Astrocyte of the cerebellum (primary cell): ENCODE data around the gene HSPA4L.

Experiments
- DNase-seq: peaks from one replicate; pipeline ENCODE4 v3.0.0-alpha.2; 2011; ENCODE audit warnings: low read depth
- H3K4me3 ChIP-seq: 2 replicates; pipeline ENCODE4 v1.5.1; 2011; ENCODE audit warnings: mild to moderate bottlenecking, low read depth, low read length, moderate library complexity
- in situ Hi-C: cut with HindIII; loops from 2 replicates; pipeline ENCODE4 v1.10.0; 2017; ENCODE audit warnings: low sequenced_read_pairs
- TF ChIP-seq, protein P1 (sequence below): IDR thresholded peaks from 2 replicates; pipeline ENCODE4 v1.5.1; 2012; ENCODE audit warnings: low read length, low read depth, moderate library complexity, mild to moderate bottlenecking; ENCODE audit errors: missing control alignments

The HSPA4L gene

DNA sequence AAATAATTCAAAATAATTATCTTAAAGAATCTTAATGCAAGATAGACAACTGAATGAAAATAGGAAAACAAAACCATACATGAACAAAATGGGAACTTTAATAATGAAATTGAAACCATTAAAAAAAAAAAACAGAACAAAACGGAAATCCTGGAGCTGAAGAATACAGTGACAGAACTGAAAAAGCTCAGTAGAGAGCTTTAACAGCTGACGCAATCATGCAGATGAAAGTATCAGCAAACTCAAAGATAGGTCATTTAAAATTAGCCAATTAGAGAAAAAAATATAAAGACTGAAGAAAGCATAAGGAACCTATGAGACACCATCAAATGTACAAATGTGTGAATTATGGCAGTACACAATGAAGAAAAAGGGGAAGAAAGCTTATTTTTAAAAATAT is 33.2 kb upstream of the HSPA4L start:
- no peak overlapping the region for H3K4me3 ChIP-seq
- in situ Hi-C loops = no loop called here
- TF ChIP-seq, protein P1, sequence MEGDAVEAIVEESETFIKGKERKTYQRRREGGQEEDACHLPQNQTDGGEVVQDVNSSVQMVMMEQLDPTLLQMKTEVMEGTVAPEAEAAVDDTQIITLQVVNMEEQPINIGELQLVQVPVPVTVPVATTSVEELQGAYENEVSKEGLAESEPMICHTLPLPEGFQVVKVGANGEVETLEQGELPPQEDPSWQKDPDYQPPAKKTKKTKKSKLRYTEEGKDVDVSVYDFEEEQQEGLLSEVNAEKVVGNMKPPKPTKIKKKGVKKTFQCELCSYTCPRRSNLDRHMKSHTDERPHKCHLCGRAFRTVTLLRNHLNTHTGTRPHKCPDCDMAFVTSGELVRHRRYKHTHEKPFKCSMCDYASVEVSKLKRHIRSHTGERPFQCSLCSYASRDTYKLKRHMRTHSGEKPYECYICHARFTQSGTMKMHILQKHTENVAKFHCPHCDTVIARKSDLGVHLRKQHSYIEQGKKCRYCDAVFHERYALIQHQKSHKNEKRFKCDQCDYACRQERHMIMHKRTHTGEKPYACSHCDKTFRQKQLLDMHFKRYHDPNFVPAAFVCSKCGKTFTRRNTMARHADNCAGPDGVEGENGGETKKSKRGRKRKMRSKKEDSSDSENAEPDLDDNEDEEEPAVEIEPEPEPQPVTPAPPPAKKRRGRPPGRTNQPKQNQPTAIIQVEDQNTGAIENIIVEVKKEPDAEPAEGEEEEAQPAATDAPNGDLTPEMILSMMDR = no peak
- DNase-seq = no peak

DNA sequence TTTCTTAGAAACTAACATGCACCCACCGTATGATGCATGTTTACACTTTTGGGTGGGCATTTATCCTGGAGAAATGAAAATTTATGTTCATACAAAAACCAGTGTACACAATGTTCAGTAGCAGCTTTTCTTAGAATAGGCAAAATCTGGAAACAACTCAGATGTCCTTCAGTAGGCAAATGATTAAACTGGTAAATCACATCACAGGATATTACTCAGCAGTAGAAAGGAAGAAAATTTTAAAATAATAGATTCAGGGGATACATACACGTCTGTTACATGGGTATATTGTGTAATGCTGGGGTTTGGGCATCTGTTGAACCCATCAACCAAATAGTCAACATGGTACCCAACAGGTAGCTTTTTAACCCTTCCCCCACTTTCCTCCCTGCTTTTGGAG is 25.2 kb upstream of the HSPA4L start:
- DNase-seq = no peak
- no peak overlapping the region for H3K4me3 ChIP-seq
- TF ChIP-seq, protein P1 = no peak
- in situ Hi-C loops = no loop called here

DNA sequence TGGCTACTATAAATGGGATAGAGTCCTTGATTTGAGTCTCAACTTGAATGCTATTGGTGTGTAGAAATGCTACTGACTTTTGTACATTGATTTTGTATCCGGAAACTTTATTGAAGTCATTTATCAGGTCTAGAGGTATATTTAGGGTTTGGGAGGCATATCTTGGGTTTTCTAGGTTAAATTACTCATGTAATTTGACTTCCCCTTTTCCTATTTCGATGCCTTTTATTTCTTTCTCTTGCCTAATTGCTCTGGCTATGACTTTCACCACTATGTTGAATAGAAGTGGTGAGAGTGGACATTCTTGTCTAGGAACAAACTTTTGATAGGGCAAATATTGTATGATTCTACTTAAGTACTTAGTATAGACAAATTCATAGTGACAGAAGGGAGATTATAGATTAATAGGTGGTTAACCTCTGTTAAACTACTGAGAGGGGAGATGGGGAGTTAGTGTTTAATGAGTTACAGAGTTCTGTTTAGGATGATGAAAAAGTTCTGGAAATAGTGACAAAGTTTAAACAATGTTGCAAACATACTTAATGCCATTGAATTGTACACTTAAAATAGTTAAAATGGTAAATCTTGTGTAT is 22.8 kb upstream of the HSPA4L start:
- TF ChIP-seq, protein P1 = no peak
- H3K4me3 ChIP-seq = no peak overlapping the region
- in situ Hi-C loops = no loop called here
- no peak for DNase-seq

DNA sequence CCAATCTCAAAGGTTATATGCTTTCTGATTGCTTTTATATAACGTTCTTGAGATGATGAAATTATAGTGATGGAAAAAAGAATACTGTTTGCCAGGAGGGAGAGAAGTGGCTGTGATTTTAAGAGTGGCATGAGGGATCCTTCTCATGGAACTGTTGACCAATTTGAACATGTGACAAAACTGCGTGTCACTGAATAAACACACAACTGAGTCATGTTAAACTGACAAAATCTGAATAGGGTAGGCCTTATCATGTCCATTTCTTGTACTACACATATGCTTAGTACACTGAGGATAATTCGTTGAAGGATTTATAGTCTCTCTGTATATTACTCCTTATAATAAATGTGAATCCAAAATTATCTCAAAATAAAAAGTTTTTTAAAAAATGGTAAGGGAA is 22.2 kb upstream of the HSPA4L start:
- no peak for DNase-seq
- in situ Hi-C loops = no loop called here
- no peak overlapping the region for H3K4me3 ChIP-seq
- TF ChIP-seq, protein P1 = no peak

DNA sequence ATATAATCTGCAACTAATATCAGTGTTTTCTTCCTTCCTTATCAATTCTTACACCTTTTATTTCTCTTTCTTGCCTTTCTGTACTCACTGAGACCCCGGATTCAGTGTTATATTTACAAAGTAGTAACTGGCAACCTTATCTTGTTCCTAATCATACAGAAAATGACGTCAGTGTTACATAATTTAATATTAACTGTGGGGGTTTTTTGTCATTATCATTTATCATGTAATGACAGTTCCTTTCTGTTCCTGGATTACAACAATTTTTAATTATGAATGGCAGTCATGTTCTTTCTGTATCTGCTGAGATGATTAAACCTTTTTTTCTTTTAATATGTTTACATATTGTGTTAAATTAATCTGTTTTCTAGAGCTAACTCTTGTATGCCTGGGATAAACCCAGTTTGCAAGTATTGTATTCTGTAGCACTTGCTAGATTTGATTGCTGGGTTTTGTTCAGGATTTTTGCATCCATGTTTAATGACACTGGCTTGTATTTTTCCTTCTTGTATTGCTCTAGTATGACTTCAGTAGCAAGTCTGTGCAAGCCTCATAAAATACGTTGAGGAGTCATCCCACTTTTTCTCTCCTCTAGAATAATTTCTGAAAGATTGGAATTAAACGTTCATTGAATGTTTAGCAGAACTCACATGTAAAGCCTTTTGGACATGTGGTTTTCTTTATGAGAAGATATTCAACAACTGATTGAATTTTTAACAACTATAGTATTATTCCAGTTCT is 10.4 kb upstream of the HSPA4L start:
- DNase-seq = no peak
- TF ChIP-seq, protein P1 = no peak
- no peak overlapping the region for H3K4me3 ChIP-seq
- in situ Hi-C loops = no loop called here

DNA sequence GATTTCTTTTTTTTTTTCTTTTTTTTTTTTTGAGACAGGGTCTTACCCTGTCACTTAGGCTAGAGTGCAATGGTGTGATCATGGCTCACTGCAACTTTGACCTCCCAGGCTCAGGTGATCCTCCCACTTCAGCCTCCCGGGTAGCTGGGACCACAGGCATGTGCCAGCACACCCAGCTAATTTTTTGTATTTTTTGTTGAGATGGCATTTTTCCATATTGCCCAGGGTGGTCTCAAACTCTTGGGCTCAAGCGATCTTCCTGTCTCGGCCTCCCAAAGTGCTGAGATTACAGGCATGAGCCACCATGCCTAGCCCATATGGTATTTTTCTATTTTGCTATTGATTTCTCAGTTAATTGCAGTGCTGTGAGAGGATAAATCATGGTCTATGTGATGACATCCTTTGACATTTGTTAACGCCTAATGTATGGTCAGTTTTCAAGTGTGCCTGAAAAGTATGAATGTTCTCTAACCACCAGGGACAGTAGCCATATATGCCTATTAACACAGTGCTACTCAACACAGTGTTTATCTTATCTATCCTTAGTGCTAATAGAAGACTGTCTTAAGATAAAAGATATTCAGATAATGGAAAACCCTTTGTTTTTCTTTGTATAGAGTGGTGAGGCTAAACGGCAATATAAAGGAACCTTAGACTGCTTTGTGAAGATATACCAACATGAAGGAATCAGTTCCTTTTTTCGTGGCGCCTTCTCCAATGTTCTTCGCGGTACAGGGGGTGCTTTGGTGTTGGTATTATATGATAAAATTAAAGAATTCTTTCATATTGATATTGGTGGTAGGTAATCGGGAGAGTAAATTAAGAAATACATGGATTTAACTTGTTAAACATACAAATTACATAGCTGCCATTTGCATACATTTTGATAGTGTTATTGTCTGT is 9.1 kb upstream of the HSPA4L start:
- TF ChIP-seq, protein P1 = no peak
- in situ Hi-C loops = no loop called here
- H3K4me3 ChIP-seq = no peak overlapping the region
- no peak for DNase-seq
